Lower leg skin (tissue), 3 donors: ENCODE results near the gene SULT2B1.

Experiments used
- CTCF ChIP-seq, 3 donors: fragments of 450-650 bp; IDR thresholded peaks; one replicate each; pipeline ENCODE4 v1.5.1; 2016; ENCODE audit warnings: antibody characterized with exemption in 3 of 3, mild to moderate bottlenecking in 3 of 3, moderate library complexity in 2 of 3
- POLR2A ChIP-seq, 2 donors: fragments of 450-650 bp; IDR thresholded peaks; one replicate each; pipeline ENCODE4 v1.6.1; 2016 to 2017; ENCODE audit warnings: antibody characterized with exemption in 2 of 2, mild to moderate bottlenecking in 1 of 2, moderate library complexity in 1 of 2

- no peak for TF ChIP-seq CTCF (IDR thresholded peaks at IDR 0.05)
- no peak for TF ChIP-seq POLR2A (IDR thresholded peaks at IDR 0.05)
These were observed 18.2 kb upstream of the SULT2B1 start for GRCh38 chr19:48533770-48534169.
